Measurements from ENCODE around the gene CCL5. TPM values are rescaled to one million over a fixed set of nuclear protein-coding genes. Genes with fewer than 3 reads are reported as not detected.

CCL5 gene
- total and polyA plus RNA-seq, 10 of the 15 experiments (the other 5 are each of a cell fraction or from before 2014, with no cell fraction given) = 45.7 to 186 (median 90.8) TPM

GRCh38 chr17:35890774-35891155, 10.6 kb upstream of the CCL5 start:
- peaks cover 30% of the 10 kb centered on the region for H3K4me1 ChIP-seq (ENCODE audit: control insufficient read depth, insufficient read depth, low read length)
- 94% methylated on average over 4 of the region's 4 CpGs for WGBS (ENCODE audit: insufficient coverage, insufficient replicate concordance, low lambda C conversion rate, missing lambda C conversion rate)
- ChIA-PET POLR2A (interaction anchor here (0.7 to 4.7 kb wide), 6 partner anchors 8 to 34 kb away, joined by 3 to 56 read pairs (median 6); partner anchors contain the start of gene CCL5), SMC1A (ENCODE audit: uncharacterized antibody, unreplicated experiment) (interaction anchor here (0.6 to 11.3 kb wide), 9 partner anchors 10 to 183 kb away, joined by 3 to 155 read pairs (median 4); partner anchors contain the start of genes CCL5 and RDM1), CTCF (interaction anchor here (1.2 to 2.3 kb wide), 3 partner anchors 10 to 42 kb away, joined by 3 to 12 read pairs (median 11); partner anchors contain the start of gene CCL5), RAD21 (ENCODE audit: unreplicated experiment) (interaction anchor here (0.9 to 9.4 kb wide), 6 partner anchors 9 to 198 kb away, joined by 3 to 125 read pairs (median 4); partner anchors contain the start of gene CCL5)
- H2AFZ ChIP-seq (ENCODE audit: control insufficient read depth, low read depth, low read length) = no peak overlapping the region
- no peaks in the 10 kb centered on the region for H3K79me2 ChIP-seq (ENCODE audit: control insufficient read depth, insufficient read depth, low read length)
- no peak for DNase-seq (ENCODE audit: low read depth, low spot score)
- H3K4me2 ChIP-seq (ENCODE audit: control insufficient read depth, insufficient read depth) = no peak overlapping the region
- H3K27ac ChIP-seq (ENCODE audit: control insufficient read depth, insufficient read depth) = no peak overlapping the region
- intact Hi-C loops (cut with micrococcal nuclease; ENCODE audit: unreplicated experiment) = no loop called here
- in situ Hi-C loops (cut with MboI) = no loop called here
- H3K27me3 ChIP-seq (replicated peaks in 1 of 2; ENCODE audit: control insufficient read depth in 2 of 2, insufficient read depth in 2 of 2, low read length in 1 of 2) = no peaks in the 10 kb centered on the region
- H4K20me1 ChIP-seq (ENCODE audit: control insufficient read depth, insufficient read depth) = no peaks in the 10 kb centered on the region
- no TSS peak for BruUV-seq (replicated peaks)
- H3K9me3 ChIP-seq (replicated peaks; ENCODE audit: control insufficient read depth, insufficient read depth, low read length) = no peaks in the 10 kb centered on the region; the same call in 2 of the 3 replicates
- H3K36me3 ChIP-seq (ENCODE audit: control insufficient read depth in 2 of 2, insufficient read depth in 2 of 2, low read length in 1 of 2) = no peaks in the 10 kb centered on the region
- no peak overlapping the region for H3K9ac ChIP-seq (ENCODE audit: control insufficient read depth, insufficient read depth, low read length)
- no peak overlapping the region for H3K4me3 ChIP-seq
- peak; percentile 70 for ATAC-seq
- FAIRE-seq = no peak
- TF ChIP-seq SMAD1 (IDR thresholded peaks at IDR 0.05; ENCODE audit: low read depth, partially characterized antibody) (peak; percentile 70), PBX3 (IDR thresholded peaks at IDR 0.05; ENCODE audit: insufficient replicate concordance, low read depth, low read length) (no peak), NR2F1 (conservative IDR thresholded peaks at IDR 0.05) (peak; percentile 65), PRDM15 (CRISPR knock-in tag; IDR thresholded peaks at IDR 0.05) (no peak), SPI1 (IDR thresholded peaks at IDR 0.05; ENCODE audit: borderline replicate concordance, insufficient read depth, low read depth, low read length) (no peak), PKNOX1 (IDR thresholded peaks at IDR 0.05) (peak; percentile 66; the same call in 1 of the 2 replicates), CHD1 (IDR thresholded peaks at IDR 0.05; ENCODE audit: low read depth, low read length) (no peak), ZNF274 (IDR thresholded peaks at IDR 0.05; ENCODE audit: insufficient read depth, insufficient read length) (no peak), WRNIP1 (IDR thresholded peaks at IDR 0.05; ENCODE audit: borderline replicate concordance, low read depth, low read length) (no peak), ESRRA (IDR thresholded peaks at IDR 0.05; ENCODE audit: low read length) (no peak), NR2C1 (IDR thresholded peaks at IDR 0.05) (no peak), IRF5 (IDR thresholded peaks at IDR 0.05; ENCODE audit: borderline replicate concordance) (no peak; the same call in 1 of the 2 replicates)
- TF ChIP-seq, protein P1, sequence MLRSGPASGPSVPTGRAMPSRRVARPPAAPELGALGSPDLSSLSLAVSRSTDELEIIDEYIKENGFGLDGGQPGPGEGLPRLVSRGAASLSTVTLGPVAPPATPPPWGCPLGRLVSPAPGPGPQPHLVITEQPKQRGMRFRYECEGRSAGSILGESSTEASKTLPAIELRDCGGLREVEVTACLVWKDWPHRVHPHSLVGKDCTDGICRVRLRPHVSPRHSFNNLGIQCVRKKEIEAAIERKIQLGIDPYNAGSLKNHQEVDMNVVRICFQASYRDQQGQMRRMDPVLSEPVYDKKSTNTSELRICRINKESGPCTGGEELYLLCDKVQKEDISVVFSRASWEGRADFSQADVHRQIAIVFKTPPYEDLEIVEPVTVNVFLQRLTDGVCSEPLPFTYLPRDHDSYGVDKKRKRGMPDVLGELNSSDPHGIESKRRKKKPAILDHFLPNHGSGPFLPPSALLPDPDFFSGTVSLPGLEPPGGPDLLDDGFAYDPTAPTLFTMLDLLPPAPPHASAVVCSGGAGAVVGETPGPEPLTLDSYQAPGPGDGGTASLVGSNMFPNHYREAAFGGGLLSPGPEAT (IDR thresholded peaks at IDR 0.05; ENCODE audit: low read depth) = peak; percentile 88
- TF ChIP-seq, protein P2, sequence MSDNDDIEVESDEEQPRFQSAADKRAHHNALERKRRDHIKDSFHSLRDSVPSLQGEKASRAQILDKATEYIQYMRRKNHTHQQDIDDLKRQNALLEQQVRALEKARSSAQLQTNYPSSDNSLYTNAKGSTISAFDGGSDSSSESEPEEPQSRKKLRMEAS (IDR thresholded peaks at IDR 0.05; ENCODE audit: low read depth, low read length) = peak; percentile 42; the same call in 1 of the 2 replicates

Measured in GM12878 (cell line).